ENCODE measurements around the gene GLOD4.

DNA sequence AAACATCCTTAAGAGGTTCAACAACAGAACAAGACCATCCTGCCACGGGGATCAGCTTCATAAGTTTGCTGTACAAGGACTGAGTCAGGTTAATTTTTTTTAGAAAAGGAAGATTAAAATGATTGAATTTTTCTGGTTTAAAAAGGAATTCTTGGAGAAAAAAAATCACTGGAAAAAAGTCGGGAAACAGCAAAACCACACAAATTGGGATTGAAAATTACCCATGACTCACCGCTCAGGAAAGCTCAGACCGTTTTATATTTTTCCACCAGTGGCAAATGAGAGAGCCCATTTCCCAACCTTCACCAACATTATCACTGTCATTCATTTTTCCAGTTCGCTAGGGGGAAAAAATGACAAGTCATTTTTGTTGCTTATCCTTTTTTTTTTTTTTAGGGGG, 46.7 kb upstream of the GLOD4 start:
- TF ChIP-seq, protein P1, sequence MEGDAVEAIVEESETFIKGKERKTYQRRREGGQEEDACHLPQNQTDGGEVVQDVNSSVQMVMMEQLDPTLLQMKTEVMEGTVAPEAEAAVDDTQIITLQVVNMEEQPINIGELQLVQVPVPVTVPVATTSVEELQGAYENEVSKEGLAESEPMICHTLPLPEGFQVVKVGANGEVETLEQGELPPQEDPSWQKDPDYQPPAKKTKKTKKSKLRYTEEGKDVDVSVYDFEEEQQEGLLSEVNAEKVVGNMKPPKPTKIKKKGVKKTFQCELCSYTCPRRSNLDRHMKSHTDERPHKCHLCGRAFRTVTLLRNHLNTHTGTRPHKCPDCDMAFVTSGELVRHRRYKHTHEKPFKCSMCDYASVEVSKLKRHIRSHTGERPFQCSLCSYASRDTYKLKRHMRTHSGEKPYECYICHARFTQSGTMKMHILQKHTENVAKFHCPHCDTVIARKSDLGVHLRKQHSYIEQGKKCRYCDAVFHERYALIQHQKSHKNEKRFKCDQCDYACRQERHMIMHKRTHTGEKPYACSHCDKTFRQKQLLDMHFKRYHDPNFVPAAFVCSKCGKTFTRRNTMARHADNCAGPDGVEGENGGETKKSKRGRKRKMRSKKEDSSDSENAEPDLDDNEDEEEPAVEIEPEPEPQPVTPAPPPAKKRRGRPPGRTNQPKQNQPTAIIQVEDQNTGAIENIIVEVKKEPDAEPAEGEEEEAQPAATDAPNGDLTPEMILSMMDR (IDR thresholded peaks at IDR 0.05; ENCODE audit: insufficient read depth, low read length): no peak
- TF ChIP-seq GABPA (IDR thresholded peaks at IDR 0.05; ENCODE audit: low read depth): no peak
